Coronary artery (tissue), 2 donors: Measurements from ENCODE around the gene CCDC9.
A peak's percentile ranks its signal among the peaks of the same experiment; 100 is the strongest.

Experiments used
- DNase-seq: peaks from one replicate; pipeline ENCODE4 v3.0.0-alpha.2; 2017; ENCODE audit warnings: low spot score
- H3K27ac ChIP-seq, 2 donors: fragments of 200-600 bp; sonication (generic); one replicate each; pipeline ENCODE4 v1.5.1; 2016 to 2019
- H3K4me3 ChIP-seq: fragments of 200-600 bp; sonication (generic); 2 replicates; pipeline ENCODE4 v1.5.1; 2016; ENCODE audit warnings: mild to moderate bottlenecking, moderate library complexity
- CTCF ChIP-seq: fragments of 200-600 bp; sonication (generic); IDR thresholded peaks from one replicate; pipeline ENCODE4 v1.5.1; 2019; ENCODE audit warnings: antibody characterized with exemption

The CCDC9 gene

GRCh38 chr19:47267350-47267759, 11.0 kb downstream of the CCDC9 start:
- DNase-seq, result no peak
- TF ChIP-seq CTCF, result no peak
- H3K27ac ChIP-seq, result no peak overlapping the region
- no peak overlapping the region for H3K4me3 ChIP-seq

- no peak for TF ChIP-seq CTCF
- Histone ChIP-seq H3K4me3 (no peak overlapping the region), H3K27ac (no peak overlapping the region)
- no peak for DNase-seq
Measured at GRCh38 chr19:47268028-47268427, 11.7 kb downstream of the CCDC9 start.

GRCh38 chr19:47269596-47269995, 13.3 kb downstream of the CCDC9 start:
- H3K4me3 ChIP-seq, result no peak overlapping the region
- no peak for DNase-seq
- H3K27ac ChIP-seq, result no peak overlapping the region
- no peak for TF ChIP-seq CTCF

- Histone ChIP-seq H3K27ac (no peak overlapping the region), H3K4me3 (no peak overlapping the region)
- TF ChIP-seq CTCF, result no peak
- DNase-seq, result no peak
Measured at GRCh38 chr19:47270408-47270807, 14.1 kb downstream of the CCDC9 start.

GRCh38 chr19:47271949-47272348, 15.6 kb downstream of the CCDC9 start:
- DNase-seq, result no peak
- no peak overlapping the region for H3K4me3 ChIP-seq
- no peak for TF ChIP-seq CTCF
- peak overlapping the region; percentile 97 for H3K27ac ChIP-seq

GRCh38 chr19:47272448-47273312, 16.4 kb downstream of the CCDC9 start:
- TF ChIP-seq CTCF, result no peak
- H3K4me3 ChIP-seq, result peak overlapping the region; percentile 97
- peak; percentile 80 for DNase-seq
- H3K27ac ChIP-seq, result peak overlapping the region; percentile 97
